K562 (cell line): Measurements from ENCODE around the gene SLFN14. TPM values are rescaled to one million over a fixed set of nuclear protein-coding genes. Genes with fewer than 3 reads are reported as not detected.

Experiments used
- DMBX1 ChIP-seq: fragments of 250-450 bp; sonication (Bioruptor Pico); IDR thresholded peaks from 2 replicates; pipeline ENCODE4 v1.8.0; 2022; ENCODE audit warnings: inconsistent platforms, mild to moderate bottlenecking, moderate library complexity, borderline replicate concordance
- DNMT1 ChIP-seq: fragments of 450-650 bp; IDR thresholded peaks from 2 replicates; pipeline ENCODE4 v1.6.1; 2016; ENCODE audit warnings: antibody characterized with exemption, mild to moderate bottlenecking
- ETV6 ChIP-seq, 3 experiments: fragments of 150-350 bp in 1 of 3; sonication (generic) in 1 of 3; formaldehyde crosslinking in 1 of 3; IDR thresholded peaks; 2 replicates each; pipeline versions ENCODE4 v1.6.1 to v1.8.0; 2014 to 2022; ENCODE audit warnings: borderline replicate concordance in 2 of 3, low read depth in 2 of 3, antibody characterized with exemption in 1 of 3, low read length in 1 of 3, mild to moderate bottlenecking in 1 of 3, missing genetic modification reagents in 1 of 3
- NBN ChIP-seq: fragments of 450-650 bp; IDR thresholded peaks from 2 replicates; pipeline ENCODE4 v1.6.1; 2016; ENCODE audit warnings: low read depth, mild to moderate bottlenecking
- NCOR1 ChIP-seq: fragments of 450-650 bp; IDR thresholded peaks from 2 replicates; pipeline ENCODE4 v1.6.1; 2016; ENCODE audit warnings: mild to moderate bottlenecking, moderate library complexity
- NUFIP1 ChIP-seq: fragments of 450-650 bp; IDR thresholded peaks from 2 replicates; pipeline ENCODE4 v1.6.1; 2018; ENCODE audit not compliant: partially characterized antibody
- POLR2G ChIP-seq: fragments of 200-400 bp; formaldehyde crosslinking; IDR thresholded peaks from 2 replicates; pipeline ENCODE4 v1.6.1; 2017; ENCODE audit warnings: low read depth, mild to moderate bottlenecking, antibody characterized with exemption, low read length, moderate library complexity
- POLR2H ChIP-seq: IDR thresholded peaks from 2 replicates; pipeline ENCODE4 v1.6.1; 2016; ENCODE audit warnings: missing genetic modification characterization, low read depth, mild to moderate bottlenecking, control low read depth, missing compliant biosample characterization, moderate library complexity
- SMARCA4 ChIP-seq: fragments of 450-650 bp; IDR thresholded peaks from 2 replicates; pipeline ENCODE4 v1.6.1; 2016
- polyA plus RNA-seq, 8 experiments: library from polyadenylated mRNA; depleted of rRNA in 4 of 8; stranded (reverse) in 5 of 8; unstranded in 3 of 8; fragments of >200 nt; fragmentation: Nextera tagmentation in 2 of 8; fragmentation: Illumina TruSeq in 1 of 8; extraction: Ambion mirVana in 2 of 8; extraction: Trizol in 1 of 8; gene quantifications; 2 replicates each; pipeline versions ENCODE4 v1.2.1 to v1.2.3, GENCODE V29; 2011 to 2014; ENCODE audit warnings: inconsistent platforms in 1 of 8, missing spikeins in 1 of 8
- total RNA-seq, 7 experiments: library from RNA; depleted of rRNA in 6 of 7; stranded (reverse); fragments of >200 nt in 6 of 7; fragmentation: Illumina TruSeq in 2 of 7; extraction: Trizol in 2 of 7; gene quantifications; 2 replicates each; pipeline versions ENCODE4 v1.2.1 to v1.2.3, GENCODE V29; 2011 to 2021; ENCODE audit warnings: low replicate concordance in 1 of 7
- TF ChIP-seq, protein P1 (sequence below): fragments of 250-450 bp; sonication (Bioruptor Pico); IDR thresholded peaks from 2 replicates; pipeline ENCODE4 v1.4.0; 2020
- TF ChIP-seq, protein P2 (sequence below), 3 experiments: fragments of 200-800 bp in 1 of 3; fragments of 250-450 bp in 1 of 3; fragments of 450-650 bp in 1 of 3; sonication (Bioruptor Pico) in 1 of 3; sonication (Bioruptor generic) in 1 of 3; formaldehyde crosslinking in 1 of 3; IDR thresholded peaks; 2 replicates each; pipeline versions ENCODE4 v1.6.1 to v1.8.0; 2016 to 2022; ENCODE audit warnings: mild to moderate bottlenecking in 2 of 3, missing genetic modification characterization in 2 of 3, missing compliant biosample characterization in 1 of 3, moderate library complexity in 1 of 3
- TF ChIP-seq, protein P3 (sequence below): fragments of 450-650 bp; IDR thresholded peaks from 2 replicates; pipeline ENCODE4 v1.6.1; 2016; ENCODE audit warnings: antibody characterized with exemption

Gene SLFN14
- total and polyA plus RNA-seq, 9 of the 15 experiments (the other 6 are each of a cell fraction or from before 2014, with no cell fraction given) = 1.3 to 4.3 (median 3.1) TPM

DNA sequence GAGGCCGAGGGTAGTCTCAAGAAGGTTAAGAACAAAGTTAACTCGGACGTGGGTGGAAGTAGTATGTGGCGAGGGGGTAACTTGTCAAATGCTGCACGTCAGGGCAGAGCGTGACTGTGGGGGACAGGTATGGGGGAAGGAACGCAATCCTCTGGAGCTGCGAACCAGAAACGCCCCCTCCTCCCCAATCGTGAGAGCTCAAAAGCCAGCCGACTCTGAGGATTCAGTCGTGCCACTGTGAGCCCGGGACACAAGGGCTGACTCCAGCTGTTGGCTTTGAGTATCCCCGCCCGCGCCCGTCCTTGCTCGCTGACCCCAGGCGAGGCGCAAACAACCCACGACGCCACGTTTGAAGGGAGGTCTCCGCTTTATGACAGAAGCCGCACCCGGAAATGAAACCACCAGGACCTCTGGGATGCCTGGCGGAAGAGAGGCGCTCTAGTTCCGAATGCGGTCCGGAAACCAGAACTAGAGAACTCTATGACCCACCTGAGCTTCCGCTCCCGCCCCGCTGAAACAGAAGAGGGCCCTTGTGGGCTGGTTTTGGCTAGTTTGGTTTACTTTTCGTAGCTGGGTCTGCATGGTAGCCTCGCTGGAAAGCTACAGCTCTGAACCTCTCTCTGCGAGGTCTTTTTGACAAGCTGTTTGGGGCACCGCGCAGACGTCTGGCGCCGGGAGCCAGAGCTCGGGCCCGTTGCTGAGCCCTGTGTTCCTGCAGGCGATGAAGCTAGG is 17.7 kb upstream of the SLFN14 start, which contains the start of gene PEX12 (continued):
- TF ChIP-seq NBN (peak; percentile 56), ETV6 (IDR thresholded peaks at IDR 0.05; ENCODE audit: borderline replicate concordance in 1 of 2, low read depth in 2 of 2, low read length in 1 of 2) (peak; percentile 94 to 97), ETV6 (CRISPR knock-in tag; IDR thresholded peaks at IDR 0.05; ENCODE audit: borderline replicate concordance) (no peak), POLR2H (tag) (peak; percentile 91), POLR2G (peak; percentile 97), DNMT1 (peak; percentile 69; the same call in 1 of the 2 replicates), DMBX1 (CRISPR knock-in tag) (0 out of 2 replicates have a peak, but pooled peaks have one; percentile 17), SMARCA4 (peak; percentile 19; the same call in 1 of the 2 replicates), NCOR1 (peak; percentile 46; the same call in 1 of the 2 replicates), NUFIP1 (no peak)
- TF ChIP-seq, protein P1, sequence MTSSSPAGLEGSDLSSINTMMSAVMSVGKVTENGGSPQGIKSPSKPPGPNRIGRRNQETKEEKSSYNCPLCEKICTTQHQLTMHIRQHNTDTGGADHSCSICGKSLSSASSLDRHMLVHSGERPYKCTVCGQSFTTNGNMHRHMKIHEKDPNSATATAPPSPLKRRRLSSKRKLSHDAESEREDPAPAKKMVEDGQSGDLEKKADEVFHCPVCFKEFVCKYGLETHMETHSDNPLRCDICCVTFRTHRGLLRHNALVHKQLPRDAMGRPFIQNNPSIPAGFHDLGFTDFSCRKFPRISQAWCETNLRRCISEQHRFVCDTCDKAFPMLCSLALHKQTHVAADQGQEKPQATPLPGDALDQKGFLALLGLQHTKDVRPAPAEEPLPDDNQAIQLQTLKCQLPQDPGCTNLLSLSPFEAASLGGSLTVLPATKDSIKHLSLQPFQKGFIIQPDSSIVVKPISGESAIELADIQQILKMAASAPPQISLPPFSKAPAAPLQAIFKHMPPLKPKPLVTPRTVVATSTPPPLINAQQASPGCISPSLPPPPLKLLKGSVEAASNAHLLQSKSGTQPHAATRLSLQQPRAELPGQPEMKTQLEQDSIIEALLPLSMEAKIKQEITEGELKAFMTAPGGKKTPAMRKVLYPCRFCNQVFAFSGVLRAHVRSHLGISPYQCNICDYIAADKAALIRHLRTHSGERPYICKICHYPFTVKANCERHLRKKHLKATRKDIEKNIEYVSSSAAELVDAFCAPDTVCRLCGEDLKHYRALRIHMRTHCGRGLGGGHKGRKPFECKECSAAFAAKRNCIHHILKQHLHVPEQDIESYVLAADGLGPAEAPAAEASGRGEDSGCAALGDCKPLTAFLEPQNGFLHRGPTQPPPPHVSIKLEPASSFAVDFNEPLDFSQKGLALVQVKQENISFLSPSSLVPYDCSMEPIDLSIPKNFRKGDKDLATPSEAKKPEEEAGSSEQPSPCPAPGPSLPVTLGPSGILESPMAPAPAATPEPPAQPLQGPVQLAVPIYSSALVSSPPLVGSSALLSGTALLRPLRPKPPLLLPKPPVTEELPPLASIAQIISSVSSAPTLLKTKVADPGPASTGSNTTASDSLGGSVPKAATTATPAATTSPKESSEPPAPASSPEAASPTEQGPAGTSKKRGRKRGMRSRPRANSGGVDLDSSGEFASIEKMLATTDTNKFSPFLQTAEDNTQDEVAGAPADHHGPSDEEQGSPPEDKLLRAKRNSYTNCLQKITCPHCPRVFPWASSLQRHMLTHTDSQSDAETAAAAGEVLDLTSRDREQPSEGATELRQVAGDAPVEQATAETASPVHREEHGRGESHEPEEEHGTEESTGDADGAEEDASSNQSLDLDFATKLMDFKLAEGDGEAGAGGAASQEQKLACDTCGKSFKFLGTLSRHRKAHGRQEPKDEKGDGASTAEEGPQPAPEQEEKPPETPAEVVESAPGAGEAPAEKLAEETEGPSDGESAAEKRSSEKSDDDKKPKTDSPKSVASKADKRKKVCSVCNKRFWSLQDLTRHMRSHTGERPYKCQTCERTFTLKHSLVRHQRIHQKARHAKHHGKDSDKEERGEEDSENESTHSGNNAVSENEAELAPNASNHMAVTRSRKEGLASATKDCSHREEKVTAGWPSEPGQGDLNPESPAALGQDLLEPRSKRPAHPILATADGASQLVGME = no peak
- TF ChIP-seq, protein P2, sequence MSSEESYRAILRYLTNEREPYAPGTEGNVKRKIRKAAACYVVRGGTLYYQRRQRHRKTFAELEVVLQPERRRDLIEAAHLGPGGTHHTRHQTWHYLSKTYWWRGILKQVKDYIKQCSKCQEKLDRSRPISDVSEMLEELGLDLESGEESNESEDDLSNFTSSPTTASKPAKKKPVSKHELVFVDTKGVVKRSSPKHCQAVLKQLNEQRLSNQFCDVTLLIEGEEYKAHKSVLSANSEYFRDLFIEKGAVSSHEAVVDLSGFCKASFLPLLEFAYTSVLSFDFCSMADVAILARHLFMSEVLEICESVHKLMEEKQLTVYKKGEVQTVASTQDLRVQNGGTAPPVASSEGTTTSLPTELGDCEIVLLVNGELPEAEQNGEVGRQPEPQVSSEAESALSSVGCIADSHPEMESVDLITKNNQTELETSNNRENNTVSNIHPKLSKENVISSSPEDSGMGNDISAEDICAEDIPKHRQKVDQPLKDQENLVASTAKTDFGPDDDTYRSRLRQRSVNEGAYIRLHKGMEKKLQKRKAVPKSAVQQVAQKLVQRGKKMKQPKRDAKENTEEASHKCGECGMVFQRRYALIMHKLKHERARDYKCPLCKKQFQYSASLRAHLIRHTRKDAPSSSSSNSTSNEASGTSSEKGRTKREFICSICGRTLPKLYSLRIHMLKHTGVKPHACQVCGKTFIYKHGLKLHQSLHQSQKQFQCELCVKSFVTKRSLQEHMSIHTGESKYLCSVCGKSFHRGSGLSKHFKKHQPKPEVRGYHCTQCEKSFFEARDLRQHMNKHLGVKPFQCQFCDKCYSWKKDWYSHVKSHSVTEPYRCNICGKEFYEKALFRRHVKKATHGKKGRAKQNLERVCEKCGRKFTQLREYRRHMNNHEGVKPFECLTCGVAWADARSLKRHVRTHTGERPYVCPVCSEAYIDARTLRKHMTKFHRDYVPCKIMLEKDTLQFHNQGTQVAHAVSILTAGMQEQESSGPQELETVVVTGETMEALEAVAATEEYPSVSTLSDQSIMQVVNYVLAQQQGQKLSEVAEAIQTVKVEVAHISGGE (CRISPR knock-in tag; IDR thresholded peaks at IDR 0.05) = peak in 2 of 3 experiments; percentile 46 to 93; a peak in 3 of 6 replicates
- TF ChIP-seq, protein P3, sequence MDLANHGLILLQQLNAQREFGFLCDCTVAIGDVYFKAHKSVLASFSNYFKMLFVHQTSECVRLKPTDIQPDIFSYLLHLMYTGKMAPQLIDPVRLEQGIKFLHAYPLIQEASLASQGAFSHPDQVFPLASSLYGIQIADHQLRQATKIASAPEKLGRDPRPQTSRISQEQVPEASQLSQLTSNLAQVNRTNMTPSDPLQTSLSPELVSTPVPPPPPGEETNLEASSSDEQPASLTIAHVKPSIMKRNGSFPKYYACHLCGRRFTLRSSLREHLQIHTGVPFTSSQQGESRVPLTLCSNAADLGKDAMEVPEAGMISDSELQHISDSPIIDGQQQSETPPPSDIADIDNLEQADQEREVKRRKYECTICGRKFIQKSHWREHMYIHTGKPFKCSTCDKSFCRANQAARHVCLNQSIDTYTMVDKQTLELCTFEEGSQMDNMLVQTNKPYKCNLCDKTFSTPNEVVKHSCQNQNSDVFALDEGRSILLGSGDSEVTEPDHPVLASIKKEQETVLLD = peak; percentile 27; the same call in 1 of the 2 replicates
